ENCODE measurements around the gene LAD1.

The LAD1 gene

DNA sequence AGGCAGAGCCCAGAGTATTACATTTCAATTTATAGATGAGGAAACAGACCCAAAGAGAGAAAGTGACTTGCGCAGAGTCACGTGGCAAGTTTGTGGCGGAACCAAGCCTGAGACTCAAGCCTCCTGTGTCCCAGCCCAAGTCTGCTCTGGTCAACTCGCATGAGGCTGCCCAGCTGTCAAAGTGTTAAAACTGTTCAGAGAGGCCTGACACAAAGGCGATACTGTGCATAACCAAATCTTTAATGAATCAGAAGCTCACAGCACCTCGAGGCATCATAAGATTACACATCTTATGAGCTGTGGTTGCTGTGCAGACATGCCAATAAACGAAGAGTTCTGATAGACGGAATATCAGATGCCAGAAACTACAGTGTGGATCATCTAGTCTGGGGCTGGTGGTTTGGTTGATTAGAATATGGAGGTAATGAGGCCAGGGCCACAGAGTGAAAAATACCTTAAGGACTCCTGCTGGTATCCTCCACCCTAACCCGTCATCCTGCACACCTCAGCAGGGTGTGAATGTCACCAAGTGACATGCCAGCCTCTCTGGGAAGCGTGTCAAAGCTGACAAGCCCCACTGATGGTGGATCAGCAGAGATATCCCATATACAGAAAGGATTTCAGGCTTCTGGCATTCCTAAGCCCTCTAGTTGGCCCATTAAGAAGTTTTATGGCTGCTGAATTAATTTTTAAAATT, 63.8 kb downstream of the LAD1 start:
- TF ChIP-seq BHLHE40 (IDR thresholded peaks at IDR 0.05; ENCODE audit: borderline replicate concordance): no peak
- no peak for TF ChIP-seq FOXM1 (IDR thresholded peaks at IDR 0.05; ENCODE audit: borderline replicate concordance)
- no peak for DNase-seq (ENCODE audit: extremely low spot score)
- POLR2A ChIA-PET: no interaction called here
- CTCF ChIA-PET: no interaction called here

DNA sequence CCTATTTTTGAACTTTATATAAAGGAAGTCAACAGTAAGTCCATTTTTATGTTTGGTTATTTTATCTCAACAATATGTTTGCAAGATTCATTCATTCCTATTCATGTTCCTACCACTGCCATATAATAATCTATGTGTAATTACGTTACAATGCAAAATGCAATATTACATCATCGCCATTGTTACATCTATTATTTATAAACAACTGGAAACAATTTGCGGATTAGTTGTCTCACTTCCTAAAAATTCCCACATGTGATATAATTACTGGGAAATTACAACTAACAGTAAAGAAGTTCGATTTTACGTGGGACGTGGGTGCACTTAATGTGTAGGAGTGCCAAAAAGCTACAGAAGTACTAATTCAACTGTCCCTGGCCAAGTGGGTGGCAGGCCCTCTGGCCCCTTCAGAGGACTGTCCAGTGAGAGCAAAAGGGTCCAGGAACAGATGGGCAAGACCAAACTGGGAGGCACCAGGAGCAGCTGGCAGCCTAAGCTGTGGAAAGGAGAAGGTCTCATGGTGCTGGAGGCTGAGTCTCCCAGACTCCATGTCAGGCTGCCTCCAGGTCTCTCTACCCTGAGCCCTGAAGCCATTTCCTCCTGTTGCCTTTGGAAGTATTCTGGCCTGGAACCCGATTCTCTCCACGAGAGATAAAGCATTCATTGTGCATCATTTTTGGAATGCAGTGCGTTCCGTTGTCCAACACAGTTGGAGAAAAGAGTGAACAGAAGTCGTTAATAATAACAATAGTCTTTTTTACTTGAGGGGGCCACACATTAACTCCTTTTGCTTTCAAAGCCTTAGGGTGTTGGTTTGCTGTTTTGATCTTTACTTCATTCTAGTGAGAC, 64.6 kb downstream of the LAD1 start:
- DNase-seq (ENCODE audit: extremely low spot score): no peak
- POLR2A ChIA-PET: no interaction called here
- CTCF ChIA-PET: interaction anchor here (1.1 kb wide), 1 partner anchor 13 kb away, joined by 3 read pairs; no protein-coding TSS in a partner anchor
- TF ChIP-seq, protein P1, sequence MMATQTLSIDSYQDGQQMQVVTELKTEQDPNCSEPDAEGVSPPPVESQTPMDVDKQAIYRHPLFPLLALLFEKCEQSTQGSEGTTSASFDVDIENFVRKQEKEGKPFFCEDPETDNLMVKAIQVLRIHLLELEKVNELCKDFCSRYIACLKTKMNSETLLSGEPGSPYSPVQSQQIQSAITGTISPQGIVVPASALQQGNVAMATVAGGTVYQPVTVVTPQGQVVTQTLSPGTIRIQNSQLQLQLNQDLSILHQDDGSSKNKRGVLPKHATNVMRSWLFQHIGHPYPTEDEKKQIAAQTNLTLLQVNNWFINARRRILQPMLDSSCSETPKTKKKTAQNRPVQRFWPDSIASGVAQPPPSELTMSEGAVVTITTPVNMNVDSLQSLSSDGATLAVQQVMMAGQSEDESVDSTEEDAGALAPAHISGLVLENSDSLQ (IDR thresholded peaks at IDR 0.05): no peak
- TF ChIP-seq LEF1 (IDR thresholded peaks at IDR 0.05; ENCODE audit: borderline replicate concordance): no peak
- TF ChIP-seq FOXK2 (IDR thresholded peaks at IDR 0.05): no peak
- TF ChIP-seq FOXM1 (IDR thresholded peaks at IDR 0.05; ENCODE audit: borderline replicate concordance): no peak
- no peak for TF ChIP-seq ELF4 (IDR thresholded peaks at IDR 0.05)
- no peak for TF ChIP-seq CTBP1 (IDR thresholded peaks at IDR 0.05; ENCODE audit: borderline replicate concordance)
- no peak for TF ChIP-seq BHLHE40 (IDR thresholded peaks at IDR 0.05; ENCODE audit: borderline replicate concordance)
- no peak for TF ChIP-seq ARNT (IDR thresholded peaks at IDR 0.05)
- no peak for TF ChIP-seq L3MBTL2 (conservative IDR thresholded peaks at IDR 0.05)
- no peak for TF ChIP-seq FOXA1 (IDR thresholded peaks at IDR 0.05)
- TF ChIP-seq ZNF384 (IDR thresholded peaks at IDR 0.05): no peak
- no peak for TF ChIP-seq SP1 (IDR thresholded peaks at IDR 0.05)
- TF ChIP-seq TARDBP (IDR thresholded peaks at IDR 0.05): no peak
- no peak for TF ChIP-seq NFRKB (IDR thresholded peaks at IDR 0.05)
- no peak for TF ChIP-seq HDGF (IDR thresholded peaks at IDR 0.05; ENCODE audit: borderline replicate concordance)
- TF ChIP-seq SUZ12 (IDR thresholded peaks at IDR 0.05): no peak

DNA sequence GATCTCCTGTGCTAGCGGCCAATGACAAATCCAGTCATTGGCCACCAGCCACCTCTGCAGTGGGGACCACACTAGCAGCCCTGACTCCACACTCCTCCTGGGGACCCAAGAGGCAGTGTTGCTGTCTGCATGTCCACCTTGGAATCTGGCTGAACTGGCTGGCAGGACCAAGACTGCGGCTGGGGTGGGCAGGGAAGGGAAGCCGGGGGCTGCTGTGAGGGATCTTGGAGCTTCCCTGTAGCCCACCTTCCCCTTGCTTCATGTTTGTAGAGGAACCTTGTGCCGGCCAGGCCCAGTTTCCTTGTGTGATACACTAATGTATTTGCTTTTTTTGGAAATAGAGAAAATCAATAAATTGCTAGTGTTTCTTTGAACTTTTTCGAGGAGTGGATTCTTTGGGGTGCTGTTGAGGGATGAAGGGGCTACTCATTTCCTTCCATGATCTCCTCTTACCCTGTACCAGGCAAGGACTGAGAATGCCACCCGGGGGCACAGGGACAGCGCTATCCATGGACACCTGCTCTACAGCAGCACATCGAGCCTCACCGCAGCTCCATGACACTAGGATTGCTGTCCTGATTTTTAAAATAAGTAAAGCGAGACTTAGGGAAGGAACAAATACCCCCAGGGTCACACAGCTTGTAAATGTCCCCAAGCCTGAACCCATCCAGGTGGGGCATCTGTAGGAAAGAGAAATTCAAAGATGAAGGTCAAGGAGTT, 66.3 kb downstream of the LAD1 start:
- ChIA-PET CTCF (no interaction called here), POLR2A (no interaction called here)
- DNase-seq (ENCODE audit: extremely low spot score): no peak
- TF ChIP-seq CTBP1 (IDR thresholded peaks at IDR 0.05; ENCODE audit: borderline replicate concordance) (no peak), BHLHE40 (IDR thresholded peaks at IDR 0.05; ENCODE audit: borderline replicate concordance) (no peak), NFRKB (IDR thresholded peaks at IDR 0.05) (no peak), TARDBP (IDR thresholded peaks at IDR 0.05) (no peak), FOXK2 (IDR thresholded peaks at IDR 0.05) (no peak), LEF1 (IDR thresholded peaks at IDR 0.05; ENCODE audit: borderline replicate concordance) (no peak), FOXM1 (IDR thresholded peaks at IDR 0.05; ENCODE audit: borderline replicate concordance) (no peak), FOXA1 (IDR thresholded peaks at IDR 0.05) (no peak), ZNF384 (IDR thresholded peaks at IDR 0.05) (no peak), SP1 (IDR thresholded peaks at IDR 0.05) (no peak), SUZ12 (IDR thresholded peaks at IDR 0.05) (no peak), ELF4 (IDR thresholded peaks at IDR 0.05) (no peak), ARNT (IDR thresholded peaks at IDR 0.05) (no peak)
- TF ChIP-seq, protein P1 (IDR thresholded peaks at IDR 0.05): no peak

DNA sequence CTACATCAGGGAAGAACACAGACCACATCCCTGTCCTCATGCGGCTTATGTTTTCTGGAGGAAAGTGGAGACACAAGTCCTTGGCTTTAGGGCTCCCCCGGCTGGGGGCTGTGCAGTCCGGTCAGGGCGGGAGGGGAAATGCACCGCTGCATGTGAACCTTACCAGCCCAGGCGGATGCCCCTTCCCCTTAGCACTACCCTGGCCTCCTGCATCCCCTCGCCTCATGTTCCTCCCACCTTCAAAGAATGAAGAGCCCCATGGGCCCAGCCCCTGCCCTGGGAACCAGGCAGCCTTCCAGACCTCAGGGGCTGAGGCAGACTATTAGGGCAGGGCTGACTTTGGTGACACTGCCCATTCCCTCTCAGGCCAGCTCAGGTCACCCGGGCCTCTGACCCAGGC, 67.1 kb downstream of the LAD1 start:
- CTCF ChIA-PET: no interaction called here
- TF ChIP-seq LEF1 (IDR thresholded peaks at IDR 0.05; ENCODE audit: borderline replicate concordance): no peak
- TF ChIP-seq TARDBP (IDR thresholded peaks at IDR 0.05): no peak
- TF ChIP-seq CTBP1 (IDR thresholded peaks at IDR 0.05; ENCODE audit: borderline replicate concordance): no peak
- no peak for TF ChIP-seq ZNF384 (IDR thresholded peaks at IDR 0.05)
- no peak for TF ChIP-seq ARNT (IDR thresholded peaks at IDR 0.05)
- TF ChIP-seq FOXA1 (IDR thresholded peaks at IDR 0.05): no peak
- TF ChIP-seq SUZ12 (IDR thresholded peaks at IDR 0.05): no peak
- no peak for TF ChIP-seq FOXK2 (IDR thresholded peaks at IDR 0.05)
- no peak for TF ChIP-seq ELF4 (IDR thresholded peaks at IDR 0.05)
- TF ChIP-seq FOXM1 (IDR thresholded peaks at IDR 0.05; ENCODE audit: borderline replicate concordance): no peak
- no peak for DNase-seq (ENCODE audit: extremely low spot score)
- POLR2A ChIA-PET: no interaction called here

DNA sequence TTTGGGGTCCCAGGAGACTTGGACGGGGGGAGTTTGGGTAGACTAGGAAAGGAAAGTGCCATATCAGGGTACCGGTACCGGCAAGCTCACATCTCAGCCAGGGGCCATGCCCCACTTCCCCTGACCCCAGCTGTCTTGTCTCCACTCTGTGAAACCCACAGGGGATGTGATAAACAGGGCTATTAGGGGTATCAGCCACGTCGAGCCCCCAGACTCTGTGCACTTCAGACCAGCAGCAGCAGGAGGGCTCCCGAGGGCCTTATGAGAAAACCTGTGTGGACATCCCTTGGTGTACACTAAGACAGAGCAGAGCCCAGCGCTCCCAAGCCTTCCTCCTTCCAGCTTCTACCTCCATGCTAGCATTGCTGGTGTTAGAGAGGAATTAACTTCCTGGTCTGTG, 68.0 kb downstream of the LAD1 start:
- ChIA-PET CTCF (no interaction called here), POLR2A (no interaction called here)
- DNase-seq (ENCODE audit: extremely low spot score): no peak
- no peak for TF ChIP-seq NFRKB (IDR thresholded peaks at IDR 0.05)
- no peak for TF ChIP-seq TARDBP (IDR thresholded peaks at IDR 0.05)
- no peak for TF ChIP-seq L3MBTL2 (conservative IDR thresholded peaks at IDR 0.05)
- no peak for TF ChIP-seq BHLHE40 (IDR thresholded peaks at IDR 0.05; ENCODE audit: borderline replicate concordance)
- TF ChIP-seq ELF4 (IDR thresholded peaks at IDR 0.05): no peak
- no peak for TF ChIP-seq SP1 (IDR thresholded peaks at IDR 0.05)
- TF ChIP-seq, protein P1 (IDR thresholded peaks at IDR 0.05): no peak
- TF ChIP-seq LEF1 (IDR thresholded peaks at IDR 0.05; ENCODE audit: borderline replicate concordance): no peak
- no peak for TF ChIP-seq SUZ12 (IDR thresholded peaks at IDR 0.05)
- TF ChIP-seq FOXA1 (IDR thresholded peaks at IDR 0.05): no peak

All from HEK293T (cell line).